Endodermal cell (in vitro differentiated cells): ENCODE measurements around the gene NUP98. TPM values are rescaled to one million over a fixed set of nuclear protein-coding genes. Genes with fewer than 3 reads are reported as not detected.

Experiments
- DNase-seq: peaks from one replicate; pipeline ENCODE4 v3.0.0-alpha.2; 2017
- H3K27ac ChIP-seq: 2 replicates; pipeline ENCODE4 v1.5.1; 2013; ENCODE audit warnings: mild to moderate bottlenecking, low read depth, low read length, moderate library complexity
- H3K27me3 ChIP-seq: 2 replicates; pipeline ENCODE4 v1.6.1; 2013; ENCODE audit warnings: mild to moderate bottlenecking, low read length, moderate library complexity; ENCODE audit not compliant: insufficient read depth, control insufficient read depth, poor library complexity, severe bottlenecking
- H3K36me3 ChIP-seq: 2 replicates; pipeline ENCODE4 v1.7.0; 2013; ENCODE audit warnings: mild to moderate bottlenecking, low read length, moderate library complexity; ENCODE audit not compliant: control insufficient read depth, insufficient read depth
- H3K4me1 ChIP-seq: one replicate; pipeline ENCODE4 v1.7.0; 2013; ENCODE audit warnings: low read length; ENCODE audit not compliant: control insufficient read depth, insufficient read depth
- H3K4me3 ChIP-seq: 2 replicates; pipeline ENCODE4 v1.5.1; 2013; ENCODE audit warnings: mild to moderate bottlenecking, low read length, moderate library complexity
- H3K9ac ChIP-seq: 2 replicates; pipeline ENCODE4 v1.6.1; 2013; ENCODE audit warnings: mild to moderate bottlenecking, low read length, moderate library complexity; ENCODE audit not compliant: poor library complexity, severe bottlenecking; ENCODE audit errors: extremely low read depth
- H3K9me3 ChIP-seq: 2 replicates; pipeline ENCODE4 v1.6.1; 2013; ENCODE audit warnings: mild to moderate bottlenecking, low read length, moderate library complexity; ENCODE audit not compliant: control insufficient read depth
- H3K27ac Mint-ChIP-seq: 2 replicates; pipeline ENCODE4 v1.8.0; 2020; ENCODE audit warnings: mixed read lengths
- H3K27me3 Mint-ChIP-seq: 2 replicates; pipeline ENCODE4 v1.8.0; 2021; ENCODE audit warnings: mild to moderate bottlenecking, mixed read lengths; ENCODE audit not compliant: insufficient read depth
- H3K36me3 Mint-ChIP-seq: 2 replicates; pipeline ENCODE4 v1.8.0; 2020; ENCODE audit warnings: low read depth, mixed read lengths
- H3K4me1 Mint-ChIP-seq: 2 replicates; pipeline ENCODE4 v1.8.0; 2020; ENCODE audit warnings: mixed read lengths
- H3K4me3 Mint-ChIP-seq: 2 replicates; pipeline ENCODE4 v1.8.0; 2020; ENCODE audit warnings: mild to moderate bottlenecking, moderate library complexity, mixed read lengths
- H3K9me3 Mint-ChIP-seq: 2 replicates; pipeline ENCODE4 v1.8.0; 2020; ENCODE audit warnings: mild to moderate bottlenecking, mixed read lengths
- CTCF ChIP-seq: fragments of 200-600 bp; sonication (generic); conservative IDR thresholded peaks from 2 replicates; pipeline ENCODE4 v1.5.0; 2021; ENCODE audit warnings: antibody characterized with exemption, mild to moderate bottlenecking
- WGBS, 2 experiments: methylation state at CpG; one replicate each; pipeline versions ENCODE4 v1.1.5 to v1.1.7; 2013; ENCODE audit warnings: missing lambda C conversion rate in 2 of 2, mixed read lengths in 1 of 2; ENCODE audit not compliant: insufficient coverage in 1 of 2, insufficient read length in 1 of 2; 5-methylcytosine and 5-hydroxymethylcytosine counted together
- total RNA-seq, 2 donors: library from RNA; stranded (reverse); fragmentation: NEBNext Ultra II Directional in 1 of 2; extraction: Animal tissue kit (Norgen Biotek cat#: 25700) in 1 of 2; gene quantifications; 2 replicates in 1 of 2; 3 replicates in 1 of 2; pipeline ENCODE4 v1.2.1, GENCODE V29; 2021

Gene NUP98
- total RNA-seq, 2 donors from 2014 or later: 81.6 to 92.6 TPM

- 94 to 99% methylated on average over 11 to 15 of the region's 15 CpGs for WGBS, 2 experiments
- no peak overlapping the region for H3K4me3 ChIP-seq
These were observed 161.5 kb downstream of the NUP98 start for GRCh38 chr11:3635641-3636375.

GRCh38 chr11:3632070-3632660 is 165.2 kb downstream of the NUP98 start:
- Mint-ChIP-seq H3K4me1 (no peaks in the 10 kb centered on the region), H3K9me3 (no peaks in the 10 kb centered on the region), H3K27me3 (peaks cover 3% of the 10 kb centered on the region), H3K36me3 (no peaks in the 10 kb centered on the region), H3K4me3 (no peak overlapping the region), H3K27ac (no peak overlapping the region)
- no peak overlapping the region for H3K9ac ChIP-seq
- no peak overlapping the region for H3K27ac ChIP-seq
- H3K36me3 ChIP-seq: no peaks in the 10 kb centered on the region
- no peaks in the 10 kb centered on the region for H3K4me1 ChIP-seq
- WGBS, 2 experiments: 80 to 92% methylated on average over 5 of the region's 5 CpGs
- no peaks in the 10 kb centered on the region for H3K27me3 ChIP-seq
- no peaks in the 10 kb centered on the region for H3K9me3 ChIP-seq
- no peak for TF ChIP-seq CTCF
- peak; percentile 20 for DNase-seq
- H3K4me3 ChIP-seq: no peak overlapping the region

More at GRCh38 chr11:3635641-3636375, 161.5 kb downstream of the NUP98 start:
- no peak overlapping the region for H3K27ac Mint-ChIP-seq
- H3K9me3 Mint-ChIP-seq: no peaks in the 10 kb centered on the region
- Histone ChIP-seq H3K9me3 (no peaks in the 10 kb centered on the region), H3K36me3 (no peaks in the 10 kb centered on the region), H3K27me3 (no peaks in the 10 kb centered on the region), H3K27ac (no peak overlapping the region), H3K9ac (no peak overlapping the region), H3K4me1 (no peaks in the 10 kb centered on the region)
- no peaks in the 10 kb centered on the region for H3K4me1 Mint-ChIP-seq
- H3K36me3 Mint-ChIP-seq: peaks cover 3% of the 10 kb centered on the region
- TF ChIP-seq CTCF: no peak
- DNase-seq: peak; percentile 22
- H3K27me3 Mint-ChIP-seq: peaks cover 13% of the 10 kb centered on the region
- H3K4me3 Mint-ChIP-seq: no peak overlapping the region

GRCh38 chr11:3631331-3631730 is 166.0 kb downstream of the NUP98 start:
- no peak overlapping the region for H3K4me3 Mint-ChIP-seq
- Histone ChIP-seq H3K9ac (no peak overlapping the region), H3K4me3 (no peak overlapping the region), H3K9me3 (no peaks in the 10 kb centered on the region), H3K36me3 (no peaks in the 10 kb centered on the region), H3K27me3 (no peaks in the 10 kb centered on the region), H3K4me1 (no peaks in the 10 kb centered on the region), H3K27ac (no peak overlapping the region)
- WGBS, 2 experiments: 95 to 100% methylated on average over 4 of the region's 4 CpGs
- H3K36me3 Mint-ChIP-seq: no peaks in the 10 kb centered on the region
- no peak for TF ChIP-seq CTCF
- no peaks in the 10 kb centered on the region for H3K9me3 Mint-ChIP-seq
- no peak overlapping the region for H3K27ac Mint-ChIP-seq
- no peaks in the 10 kb centered on the region for H3K4me1 Mint-ChIP-seq
- H3K27me3 Mint-ChIP-seq: no peaks in the 10 kb centered on the region
- no peak for DNase-seq
